Measurements from ENCODE around the gene BRMS1. TPM values are rescaled to one million over a fixed set of nuclear protein-coding genes. Genes with fewer than 3 reads are reported as not detected.

BRMS1 gene
- total and polyA plus RNA-seq, 4 donors, result 11.3 to 29.4 (median 25.4) TPM

DNA sequence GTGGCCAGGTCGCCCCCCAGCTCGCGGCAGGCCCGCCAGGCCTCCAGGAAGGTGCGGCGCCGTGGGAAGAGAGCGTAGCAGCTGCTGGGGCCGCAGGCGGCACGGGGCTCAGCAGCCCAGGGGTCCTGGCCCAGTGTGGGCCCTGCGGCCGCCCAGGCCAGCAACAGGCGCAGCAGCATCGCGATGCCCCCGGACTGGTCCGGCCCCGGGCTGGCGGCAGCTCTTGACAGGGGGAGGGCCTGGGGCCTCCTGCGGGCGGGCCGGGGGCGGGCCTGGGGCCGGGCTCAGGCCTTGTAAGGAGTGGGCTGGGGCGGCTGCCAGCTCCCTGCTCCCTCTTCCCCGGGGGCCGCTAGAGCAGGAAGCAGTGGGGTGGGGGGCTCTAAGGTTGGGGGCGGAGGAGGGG lies 28.1 kb downstream of the BRMS1 start, which contains the start of gene CD248:
Gene CD248, minus strand, starts transcription at position 196 of the 403 bp plus-strand sequence. Its CDS starts 17 bp downstream, at position 179.
- Histone ChIP-seq H3K4me1 (ENCODE audit: control insufficient read depth, insufficient read depth, low read length) (peaks cover 53% of the 10 kb centered on the region), H3K27ac (ENCODE audit: low read depth, low read length) (peak within 1 kb of the TSS; percentile 88), H3K27me3 (ENCODE audit: control insufficient read depth, insufficient read depth, low read length) (no peaks in the 10 kb centered on the region), H3K36me3 (ENCODE audit: control insufficient read depth, insufficient read depth, low read length) (peaks cover 4% of the 10 kb centered on the region), H3K4me3 (ENCODE audit: low read depth, low read length) (peak within 1 kb of the TSS; percentile 45), H3K9me3 (ENCODE audit: control insufficient read depth, insufficient read depth, low read length) (no peaks in the 10 kb centered on the region)
- peak in 2 of 6 donors; percentile 56 to 82 for DNase-seq (ENCODE audit: low read depth in 4 of 6, low spot score in 6 of 6)
- 20% methylated on average over 18 of the region's 29 CpGs for WGBS (ENCODE audit: insufficient coverage)

DNA sequence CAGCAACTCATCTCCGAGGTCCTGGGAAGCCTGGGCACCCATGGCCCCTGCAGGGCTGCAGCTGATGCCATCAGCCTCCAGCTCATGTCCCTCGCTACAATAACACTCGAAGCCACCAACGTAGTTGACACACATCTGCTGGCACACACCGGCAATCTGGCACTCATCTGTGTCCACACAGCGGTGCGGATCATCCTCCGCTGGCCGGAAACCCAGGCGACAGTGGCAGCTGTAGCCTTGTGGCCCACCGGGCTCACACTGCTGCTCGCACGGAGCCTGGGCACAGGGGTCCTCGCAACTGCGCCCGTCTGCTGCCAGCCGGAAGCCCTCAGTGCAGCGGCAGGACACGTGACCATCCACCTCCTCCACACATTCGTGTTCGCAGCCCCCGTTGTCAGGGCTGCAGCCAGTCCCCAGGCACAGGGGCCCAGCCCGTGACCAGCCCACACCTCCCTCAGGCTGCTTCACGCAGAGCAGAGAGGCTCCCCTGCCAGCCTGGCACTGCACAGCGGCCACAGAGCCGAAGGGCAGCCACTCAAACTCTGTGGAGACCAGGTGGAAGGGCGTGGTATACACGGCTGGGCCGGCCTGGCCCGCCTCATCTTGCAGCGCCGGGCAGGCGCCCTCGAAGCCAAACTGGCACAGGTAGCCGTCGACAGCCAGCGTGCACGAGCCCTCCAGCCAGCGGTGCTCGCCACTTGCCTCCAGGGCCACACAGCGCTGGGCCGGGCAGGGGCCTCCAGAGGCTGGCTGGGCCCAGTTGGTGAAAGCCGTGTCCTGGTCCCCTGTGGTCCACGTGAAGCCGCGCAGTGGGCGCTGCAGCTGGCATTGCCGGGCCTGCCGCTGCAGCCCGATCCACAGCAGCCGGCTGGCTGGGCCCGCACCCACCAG lies 28.7 kb downstream of the BRMS1 start:
- Histone ChIP-seq H3K27me3 (ENCODE audit: control insufficient read depth, insufficient read depth, low read length) (no peaks in the 10 kb centered on the region), H3K9me3 (ENCODE audit: control insufficient read depth, insufficient read depth, low read length) (no peaks in the 10 kb centered on the region), H3K4me1 (ENCODE audit: control insufficient read depth, insufficient read depth, low read length) (peaks cover 57% of the 10 kb centered on the region), H3K4me3 (ENCODE audit: low read depth, low read length) (peak overlapping the region; percentile 45), H3K27ac (ENCODE audit: low read depth, low read length) (peak overlapping the region; percentile 36), H3K36me3 (ENCODE audit: control insufficient read depth, insufficient read depth, low read length) (peaks cover 4% of the 10 kb centered on the region)
- DNase-seq (ENCODE audit: low read depth in 4 of 6, low spot score in 6 of 6), result no peak
- WGBS (ENCODE audit: insufficient coverage), result 63% methylated on average over 52 of the region's 52 CpGs

GRCh38 chr11:66315498-66315885 lies 29.4 kb downstream of the BRMS1 start:
- H3K27me3 ChIP-seq (ENCODE audit: control insufficient read depth, insufficient read depth, low read length), result no peaks in the 10 kb centered on the region
- peaks cover 57% of the 10 kb centered on the region for H3K4me1 ChIP-seq (ENCODE audit: control insufficient read depth, insufficient read depth, low read length)
- 85% methylated on average over 14 of the region's 14 CpGs for WGBS (ENCODE audit: insufficient coverage)
- no peak for DNase-seq (ENCODE audit: low read depth in 4 of 6, low spot score in 6 of 6)
- peak overlapping the region; percentile 45 for H3K4me3 ChIP-seq (ENCODE audit: low read depth, low read length)
- H3K9me3 ChIP-seq (ENCODE audit: control insufficient read depth, insufficient read depth, low read length), result no peaks in the 10 kb centered on the region
- H3K36me3 ChIP-seq (ENCODE audit: control insufficient read depth, insufficient read depth, low read length), result peaks cover 4% of the 10 kb centered on the region
- H3K27ac ChIP-seq (ENCODE audit: low read depth, low read length), result peak overlapping the region; percentile 97

- 92% methylated on average over 17 of the region's 17 CpGs for whole genome bisulfite sequencing (ENCODE audit: insufficient coverage)
- H3K4me3 ChIP-seq (ENCODE audit: low read depth, low read length), result peak overlapping the region; percentile 45
Observed at GRCh38 chr11:66314561-66315497, 30.1 kb downstream of the BRMS1 start.

GRCh38 chr11:66314186-66314501 lies 30.8 kb downstream of the BRMS1 start:
- Histone ChIP-seq H3K4me1 (ENCODE audit: control insufficient read depth, insufficient read depth, low read length) (peaks cover 57% of the 10 kb centered on the region), H3K27me3 (ENCODE audit: control insufficient read depth, insufficient read depth, low read length) (no peaks in the 10 kb centered on the region), H3K4me3 (ENCODE audit: low read depth, low read length) (peak overlapping the region; percentile 45), H3K27ac (ENCODE audit: low read depth, low read length) (peak overlapping the region; percentile 97), H3K9me3 (ENCODE audit: control insufficient read depth, insufficient read depth, low read length) (no peaks in the 10 kb centered on the region), H3K36me3 (ENCODE audit: control insufficient read depth, insufficient read depth, low read length) (peaks cover 4% of the 10 kb centered on the region)
- no peak for DNase-seq (ENCODE audit: low read depth in 4 of 6, low spot score in 6 of 6)
- WGBS (ENCODE audit: insufficient coverage), result no CpG with 5 or more reads among the region's 1 CpG

More at GRCh38 chr11:66314561-66315497, 30.1 kb downstream of the BRMS1 start:
- Histone ChIP-seq H3K9me3 (ENCODE audit: control insufficient read depth, insufficient read depth, low read length) (no peaks in the 10 kb centered on the region), H3K27me3 (ENCODE audit: control insufficient read depth, insufficient read depth, low read length) (no peaks in the 10 kb centered on the region), H3K4me1 (ENCODE audit: control insufficient read depth, insufficient read depth, low read length) (peaks cover 57% of the 10 kb centered on the region), H3K36me3 (ENCODE audit: control insufficient read depth, insufficient read depth, low read length) (peaks cover 4% of the 10 kb centered on the region), H3K27ac (ENCODE audit: low read depth, low read length) (peak overlapping the region; percentile 97)
- no peak for DNase-seq (ENCODE audit: low read depth in 4 of 6, low spot score in 6 of 6)

DNA sequence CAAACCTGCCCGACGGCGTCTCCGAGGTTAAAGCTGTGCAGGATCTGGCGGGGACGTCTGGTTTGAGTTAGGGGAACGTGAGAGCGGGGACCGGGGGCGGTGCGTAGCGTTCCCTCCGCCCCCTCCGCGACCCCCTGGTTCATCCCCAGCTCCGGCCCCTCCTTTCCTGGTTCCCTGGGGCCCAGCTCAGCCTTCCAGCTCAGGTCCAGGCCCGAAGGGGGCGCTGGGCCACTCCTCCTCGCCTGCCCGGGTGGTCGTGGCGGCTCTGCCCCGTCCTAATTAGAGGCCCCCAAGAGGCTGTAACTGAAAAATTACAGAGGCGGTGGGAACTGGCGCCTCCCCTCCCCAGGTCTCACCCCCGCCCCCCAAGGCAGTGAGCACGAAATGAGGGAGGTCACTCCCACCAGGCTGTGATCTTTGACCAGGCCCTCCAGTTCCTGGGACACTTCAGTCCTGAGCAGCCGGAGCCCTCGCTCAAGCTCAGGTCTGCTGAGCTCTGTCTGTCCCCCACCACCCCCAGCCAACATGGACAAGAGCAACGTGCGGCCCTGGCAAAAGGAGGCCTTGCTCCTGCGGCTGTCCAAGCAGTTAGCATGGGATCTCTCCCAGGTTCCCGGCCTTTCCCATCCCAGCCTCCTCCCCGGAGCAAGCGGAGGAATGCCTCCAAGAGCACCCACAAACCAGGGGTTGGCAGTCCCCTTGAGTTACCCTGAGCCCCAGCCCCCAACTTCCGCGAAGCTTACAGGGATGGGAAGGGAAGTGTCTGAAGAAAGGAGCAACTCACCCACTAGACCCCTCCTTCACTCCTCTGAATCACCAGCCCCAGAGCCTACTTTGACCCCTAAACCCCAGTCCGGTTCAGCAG lies 31.4 kb downstream of the BRMS1 start:
- H3K27ac ChIP-seq (ENCODE audit: low read depth, low read length), result peak overlapping the region; percentile 97
- no peaks in the 10 kb centered on the region for H3K27me3 ChIP-seq (ENCODE audit: control insufficient read depth, insufficient read depth, low read length)
- DNase-seq (ENCODE audit: low read depth in 4 of 6, low spot score in 6 of 6), result no peak
- H3K36me3 ChIP-seq (ENCODE audit: control insufficient read depth, insufficient read depth, low read length), result peaks cover 4% of the 10 kb centered on the region
- 8% methylated on average over 30 of the region's 38 CpGs for WGBS (ENCODE audit: insufficient coverage)
- no peaks in the 10 kb centered on the region for H3K9me3 ChIP-seq (ENCODE audit: control insufficient read depth, insufficient read depth, low read length)
- peak overlapping the region; percentile 45 for H3K4me3 ChIP-seq (ENCODE audit: low read depth, low read length)
- peaks cover 53% of the 10 kb centered on the region for H3K4me1 ChIP-seq (ENCODE audit: control insufficient read depth, insufficient read depth, low read length)

DNA sequence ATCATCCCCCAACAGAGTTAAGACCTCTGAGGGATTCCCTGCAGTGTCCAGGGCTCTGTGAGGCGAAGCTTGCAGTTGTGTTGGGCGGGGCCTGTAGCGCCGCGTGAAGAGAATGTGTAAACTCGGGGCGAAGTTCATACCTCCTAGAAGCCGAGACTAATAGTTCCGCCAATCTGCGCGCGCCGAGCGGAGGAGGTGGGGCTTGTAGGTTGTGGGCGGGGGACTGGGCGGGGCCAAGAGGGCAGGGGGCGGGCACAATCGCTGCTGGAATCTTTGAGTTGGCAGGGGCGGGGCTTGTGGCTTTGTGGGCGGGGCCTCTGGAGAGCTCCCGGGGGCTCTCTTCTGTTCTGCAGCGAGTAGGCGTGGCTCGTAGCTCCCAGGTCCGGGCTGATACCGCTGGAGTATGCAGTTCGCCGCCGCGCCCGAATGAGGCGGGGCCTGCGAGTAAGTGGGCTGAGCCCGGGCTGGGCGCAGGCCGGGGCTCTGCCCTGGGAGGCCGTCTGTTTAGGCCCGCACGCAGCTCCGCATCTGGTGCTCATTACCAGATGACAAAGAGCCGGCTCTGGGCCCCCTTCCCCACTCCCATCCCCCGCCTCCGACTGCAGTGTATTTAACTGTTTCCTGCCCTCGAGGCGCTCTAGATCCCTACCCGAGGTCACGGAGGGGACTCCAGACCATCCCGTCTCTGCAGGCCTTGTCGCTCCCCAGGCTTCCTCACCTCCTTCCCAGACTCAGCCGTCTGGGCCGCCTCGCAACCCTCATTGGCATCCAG lies 32.2 kb downstream of the BRMS1 start:
- no peaks in the 10 kb centered on the region for H3K9me3 ChIP-seq (ENCODE audit: control insufficient read depth, insufficient read depth, low read length)
- H3K27me3 ChIP-seq (ENCODE audit: control insufficient read depth, insufficient read depth, low read length), result no peaks in the 10 kb centered on the region
- H3K4me3 ChIP-seq (ENCODE audit: low read depth, low read length), result peak overlapping the region; percentile 75
- WGBS (ENCODE audit: insufficient coverage), result under 1% methylated on average over 48 of the region's 52 CpGs
- peak; percentile 82 to 98 (median 88) for DNase-seq (ENCODE audit: low read depth in 4 of 6, low spot score in 6 of 6)
- peak overlapping the region; percentile 97 for H3K27ac ChIP-seq (ENCODE audit: low read depth, low read length)
- peaks cover 4% of the 10 kb centered on the region for H3K36me3 ChIP-seq (ENCODE audit: control insufficient read depth, insufficient read depth, low read length)
- peaks cover 44% of the 10 kb centered on the region for H3K4me1 ChIP-seq (ENCODE audit: control insufficient read depth, insufficient read depth, low read length)

GRCh38 chr11:66311965-66312548 lies 32.8 kb downstream of the BRMS1 start:
- Histone ChIP-seq H3K36me3 (ENCODE audit: control insufficient read depth, insufficient read depth, low read length) (peaks cover 4% of the 10 kb centered on the region), H3K4me1 (ENCODE audit: control insufficient read depth, insufficient read depth, low read length) (peaks cover 38% of the 10 kb centered on the region), H3K4me3 (ENCODE audit: low read depth, low read length) (peak overlapping the region; percentile 75), H3K27ac (ENCODE audit: low read depth, low read length) (peak overlapping the region; percentile 97), H3K27me3 (ENCODE audit: control insufficient read depth, insufficient read depth, low read length) (no peaks in the 10 kb centered on the region), H3K9me3 (ENCODE audit: control insufficient read depth, insufficient read depth, low read length) (no peaks in the 10 kb centered on the region)
- WGBS (ENCODE audit: insufficient coverage), result under 1% methylated on average over 44 of the region's 44 CpGs
- DNase-seq (ENCODE audit: low read depth in 4 of 6, low spot score in 6 of 6), result peak in 5 of 6 donors; percentile 53 to 96 (median 78)

Data from spinal cord (tissue), 10 donors.